Testis (tissue), 2 donors: ENCODE measurements around the gene REV1.
A peak's percentile ranks its signal among the peaks of the same experiment; 100 is the strongest.

Experiments used
- POLR2A ChIP-seq: fragments of 450-650 bp; IDR thresholded peaks from one replicate; pipeline ENCODE4 v1.6.1; 2017; ENCODE audit warnings: antibody characterized with exemption, mild to moderate bottlenecking, moderate library complexity
- TF ChIP-seq, protein P1 (sequence below), 3 experiments: fragments of 450-650 bp in 2 of 3; fragments of 200-600 bp in 1 of 3; sonication (generic) in 1 of 3; IDR thresholded peaks; one replicate each; pipeline ENCODE4 v1.5.1; 2016 to 2019; ENCODE audit warnings: antibody characterized with exemption in 3 of 3, mild to moderate bottlenecking in 2 of 3, moderate library complexity in 1 of 3

DNA sequence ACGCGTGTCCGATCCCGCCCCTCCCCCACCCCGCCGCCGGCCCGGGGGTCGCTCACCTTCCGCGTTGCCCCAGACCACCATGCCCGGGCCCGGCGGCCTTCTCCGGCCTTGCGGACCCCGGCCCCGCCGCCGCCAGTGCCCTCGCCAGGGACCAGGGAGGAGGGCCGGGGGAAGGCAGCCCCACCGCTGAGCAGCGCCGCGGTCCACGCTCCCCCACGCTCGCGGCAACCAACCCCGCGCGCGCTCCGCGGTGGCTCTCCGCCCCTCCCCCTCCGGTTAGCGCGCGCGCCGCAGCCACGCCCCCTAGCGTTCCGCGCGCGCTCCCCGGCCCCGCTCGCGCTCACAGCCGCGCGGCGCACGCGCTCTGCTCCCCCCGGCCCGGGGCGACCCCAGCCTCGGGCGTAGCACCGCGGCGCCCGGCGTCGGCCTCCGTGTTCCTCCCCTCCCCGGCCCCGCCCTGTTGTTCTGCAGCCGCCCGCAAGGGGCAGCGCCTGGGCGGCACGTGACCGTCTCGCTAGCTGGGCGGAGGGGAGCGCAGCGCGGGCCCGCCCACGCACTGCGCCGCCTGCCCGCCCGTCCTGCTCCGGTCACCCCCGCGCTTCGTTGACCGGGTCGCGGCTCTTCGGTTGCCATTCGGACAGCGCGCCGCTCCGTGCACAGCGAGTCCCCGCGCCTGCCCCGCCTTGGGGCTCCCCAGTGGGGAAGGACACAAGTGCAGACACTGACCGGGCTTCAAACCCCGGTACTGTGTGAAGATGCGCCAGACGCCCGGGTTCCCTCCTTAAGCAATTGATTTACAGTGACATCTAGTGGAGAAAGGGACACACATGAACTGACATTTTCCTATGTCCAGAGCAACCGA, at the start of gene REV1:
- TF ChIP-seq, protein P1, sequence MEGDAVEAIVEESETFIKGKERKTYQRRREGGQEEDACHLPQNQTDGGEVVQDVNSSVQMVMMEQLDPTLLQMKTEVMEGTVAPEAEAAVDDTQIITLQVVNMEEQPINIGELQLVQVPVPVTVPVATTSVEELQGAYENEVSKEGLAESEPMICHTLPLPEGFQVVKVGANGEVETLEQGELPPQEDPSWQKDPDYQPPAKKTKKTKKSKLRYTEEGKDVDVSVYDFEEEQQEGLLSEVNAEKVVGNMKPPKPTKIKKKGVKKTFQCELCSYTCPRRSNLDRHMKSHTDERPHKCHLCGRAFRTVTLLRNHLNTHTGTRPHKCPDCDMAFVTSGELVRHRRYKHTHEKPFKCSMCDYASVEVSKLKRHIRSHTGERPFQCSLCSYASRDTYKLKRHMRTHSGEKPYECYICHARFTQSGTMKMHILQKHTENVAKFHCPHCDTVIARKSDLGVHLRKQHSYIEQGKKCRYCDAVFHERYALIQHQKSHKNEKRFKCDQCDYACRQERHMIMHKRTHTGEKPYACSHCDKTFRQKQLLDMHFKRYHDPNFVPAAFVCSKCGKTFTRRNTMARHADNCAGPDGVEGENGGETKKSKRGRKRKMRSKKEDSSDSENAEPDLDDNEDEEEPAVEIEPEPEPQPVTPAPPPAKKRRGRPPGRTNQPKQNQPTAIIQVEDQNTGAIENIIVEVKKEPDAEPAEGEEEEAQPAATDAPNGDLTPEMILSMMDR (IDR thresholded peaks at IDR 0.05), result peak; percentile 62 to 92 (median 85)
- peak; percentile 42 for TF ChIP-seq POLR2A
